Liver (tissue), 9 donors: ENCODE results near the gene ORC3. TPM values are rescaled to one million over a fixed set of nuclear protein-coding genes. Genes with fewer than 3 reads are reported as not detected.

ENCODE experiments used
- DNase-seq: peaks from one replicate; pipeline ENCODE4 v3.0.0-alpha.2; 2017; ENCODE audit warnings: low spot score
- H3K27ac ChIP-seq, 2 donors: one replicate each; pipeline ENCODE4 v1.7.0; 2013; ENCODE audit warnings: inconsistent platforms in 2 of 2, low read length in 2 of 2, control low read depth in 1 of 2, low read depth in 1 of 2, mild to moderate bottlenecking in 1 of 2
- H3K27me3 ChIP-seq, 4 donors: one replicate each; pipeline versions ENCODE4 v1.6.1 to v1.7.0; 2013; ENCODE audit warnings: low read length in 3 of 4, inconsistent platforms in 1 of 4, mild to moderate bottlenecking in 1 of 4, moderate library complexity in 1 of 4; ENCODE audit not compliant: control insufficient read depth in 4 of 4, insufficient read depth in 4 of 4
- H3K36me3 ChIP-seq, 4 donors: one replicate each; pipeline versions ENCODE4 v1.6.1 to v1.7.0; 2013; ENCODE audit warnings: low read length in 3 of 4, mild to moderate bottlenecking in 3 of 4, low read depth in 1 of 4, moderate library complexity in 1 of 4; ENCODE audit not compliant: control insufficient read depth in 4 of 4, insufficient read depth in 3 of 4
- H3K4me1 ChIP-seq, 4 donors: one replicate each; pipeline versions ENCODE4 v1.6.1 to v1.7.0; 2013; ENCODE audit warnings: low read length in 3 of 4, mild to moderate bottlenecking in 3 of 4, moderate library complexity in 1 of 4; ENCODE audit not compliant: control insufficient read depth in 4 of 4, insufficient read depth in 4 of 4
- H3K4me3 ChIP-seq, 3 donors: one replicate each; pipeline versions ENCODE4 v1.6.1 to v1.7.0; 2013; ENCODE audit warnings: low read length in 3 of 3, control low read depth in 1 of 3, low read depth in 1 of 3, mild to moderate bottlenecking in 1 of 3
- H3K9ac ChIP-seq, 2 donors: one replicate each; pipeline ENCODE4 v1.7.0; 2013; ENCODE audit warnings: low read length in 2 of 2, mild to moderate bottlenecking in 2 of 2, moderate library complexity in 2 of 2, control low read depth in 1 of 2, low read depth in 1 of 2
- H3K9me3 ChIP-seq, 4 donors: one replicate each; pipeline versions ENCODE4 v1.6.1 to v1.7.0; 2013; ENCODE audit warnings: low read length in 3 of 4; ENCODE audit not compliant: control insufficient read depth in 4 of 4
- EGR1 ChIP-seq, 2 donors: IDR thresholded peaks; 2 replicates each; pipeline ENCODE4 v1.6.1; 2016 to 2018; ENCODE audit warnings: antibody characterized with exemption in 2 of 2, low read depth in 2 of 2
- FOXA1 ChIP-seq: IDR thresholded peaks from 2 replicates; pipeline ENCODE4 v1.6.1; 2016; ENCODE audit warnings: antibody characterized with exemption
- FOXA2 ChIP-seq: IDR thresholded peaks from 2 replicates; pipeline ENCODE4 v1.6.1; 2016; ENCODE audit warnings: antibody characterized with exemption
- GABPA ChIP-seq, 2 donors: IDR thresholded peaks in 1 of 2; conservative IDR thresholded peaks in 1 of 2; 2 replicates each; pipeline ENCODE4 v1.6.1; 2016; ENCODE audit warnings: antibody characterized with exemption in 2 of 2, mild to moderate bottlenecking in 1 of 2, moderate library complexity in 1 of 2
- HNF4A ChIP-seq, 2 donors: conservative IDR thresholded peaks; 2 replicates each; pipeline ENCODE4 v1.6.1; 2016; ENCODE audit warnings: antibody characterized with exemption in 2 of 2, mild to moderate bottlenecking in 2 of 2
- HNF4G ChIP-seq: IDR thresholded peaks from 2 replicates; pipeline ENCODE4 v1.6.1; 2016; ENCODE audit warnings: antibody characterized with exemption
- JUND ChIP-seq, 2 donors: IDR thresholded peaks; 2 replicates each; pipeline ENCODE4 v1.6.1; 2016; ENCODE audit warnings: antibody characterized with exemption in 2 of 2
- NR2F2 ChIP-seq: IDR thresholded peaks from 2 replicates; pipeline ENCODE4 v1.6.1; 2016; ENCODE audit warnings: antibody characterized with exemption
- RAD21 ChIP-seq, 2 donors: IDR thresholded peaks; 2 replicates each; pipeline ENCODE4 v1.6.1; 2016; ENCODE audit warnings: antibody characterized with exemption in 2 of 2, mild to moderate bottlenecking in 2 of 2
- RXRA ChIP-seq, 2 donors: IDR thresholded peaks; 2 replicates each; pipeline ENCODE4 v1.6.1; 2017 to 2018; ENCODE audit warnings: antibody characterized with exemption in 2 of 2, mild to moderate bottlenecking in 1 of 2
- SP1 ChIP-seq: IDR thresholded peaks from 2 replicates; pipeline ENCODE4 v1.6.1; 2018; ENCODE audit warnings: antibody characterized with exemption, mild to moderate bottlenecking
- TAF1 ChIP-seq: conservative IDR thresholded peaks from 2 replicates; pipeline ENCODE4 v1.6.1; 2016; ENCODE audit warnings: antibody characterized with exemption, mild to moderate bottlenecking
- YY1 ChIP-seq: IDR thresholded peaks from 2 replicates; pipeline ENCODE4 v1.6.1; 2016; ENCODE audit warnings: antibody characterized with exemption, mild to moderate bottlenecking
- WGBS: extraction: QIAGEN DNeasy Blood & Tissue Kit; methylation state at CpG from one replicate; pipeline ENCODE4 v1.1.7; 2013; 5-methylcytosine and 5-hydroxymethylcytosine counted together
- polyA plus RNA-seq, 2 donors: library from polyadenylated mRNA; stranded (reverse) in 1 of 2; unstranded in 1 of 2; fragments of 200-250 nt in 1 of 2; fragments of >200 nt in 1 of 2; fragmentation: Nextera tagmentation in 1 of 2; extraction: Ambion mirVana in 1 of 2; gene quantifications; one replicate each; pipeline versions ENCODE4 v1.2.1 to v1.2.3, GENCODE V29; 2013 to 2015
- total RNA-seq, 2 donors: library from RNA; depleted of rRNA; stranded (reverse); fragments of >200 nt; gene quantifications; one replicate each; pipeline ENCODE4 v1.2.3, GENCODE V29; 2014
- TF ChIP-seq, protein P1 (sequence below): IDR thresholded peaks from 2 replicates; pipeline ENCODE4 v1.6.1; 2016; ENCODE audit warnings: antibody characterized with exemption
- TF ChIP-seq, protein P2 (sequence below): IDR thresholded peaks from 2 replicates; pipeline ENCODE4 v1.6.1; 2016; ENCODE audit warnings: antibody characterized with exemption
- TF ChIP-seq, protein P3 (sequence below): IDR thresholded peaks from 2 replicates; pipeline ENCODE4 v1.6.1; 2016; ENCODE audit warnings: antibody characterized with exemption
- TF ChIP-seq, protein P4 (sequence below): fragments of 150-350 bp; IDR thresholded peaks from 2 replicates; pipeline ENCODE4 v1.5.1; 2017; ENCODE audit warnings: improper control_type of control experiment, low read depth, low read length; ENCODE audit not compliant: missing input control
- TF ChIP-seq, protein P5 (sequence below): IDR thresholded peaks from 2 replicates; pipeline ENCODE4 v1.6.1; 2016; ENCODE audit warnings: antibody characterized with exemption, mild to moderate bottlenecking
- donor health status: healthy.
- donor health status: healthy.
- donor health status: healthy.
- donor health status: healthy.
- donor health status: healthy.

The ORC3 gene
- total and polyA plus RNA-seq, 4 donors: 5.2 to 14.5 (median 10.5) TPM

DNA sequence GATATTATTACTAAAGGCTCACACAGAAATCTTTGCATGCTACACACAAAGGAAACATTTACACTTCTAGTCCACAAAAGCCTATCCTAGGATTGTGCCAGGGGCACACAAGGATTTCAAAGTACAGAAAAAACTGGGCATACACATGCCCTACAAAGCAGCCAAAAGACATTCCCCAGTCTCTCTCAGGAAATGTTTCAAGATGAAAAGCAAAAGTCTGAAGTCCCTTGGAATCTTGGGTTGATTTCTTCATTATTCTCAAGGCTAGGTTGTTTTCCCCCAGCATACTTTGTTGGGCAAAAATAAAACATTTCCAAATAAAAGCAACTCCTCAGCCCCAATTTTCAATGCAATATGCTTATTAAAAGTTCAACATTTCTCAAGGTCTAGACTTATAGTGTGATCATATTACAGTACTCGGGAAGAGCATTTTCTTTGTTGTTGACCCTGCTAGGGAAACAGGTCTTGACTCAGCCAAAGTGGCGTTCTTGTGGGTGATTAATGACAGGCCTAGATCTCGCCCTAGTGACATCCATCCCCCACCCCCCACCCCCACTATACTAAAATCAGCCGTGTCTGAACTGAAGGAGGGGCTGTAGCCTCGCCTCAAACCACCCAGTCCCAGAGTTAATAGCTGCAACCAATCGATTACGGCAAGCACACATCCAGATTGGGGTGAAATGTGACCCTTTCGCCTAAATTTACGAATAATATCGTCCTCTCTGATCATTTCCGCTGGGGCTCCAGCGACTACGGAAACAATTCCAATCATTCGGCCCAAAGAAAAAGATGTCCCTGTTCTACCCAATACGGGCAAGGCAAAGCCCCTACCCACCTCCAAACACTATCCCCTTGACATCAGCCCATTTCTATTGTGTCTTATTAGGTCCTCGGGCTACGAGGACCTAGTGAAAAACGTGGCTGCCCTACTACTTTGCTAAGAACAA, 110.7 kb downstream of the ORC3 start:
- peak; percentile 46 for DNase-seq
- Histone ChIP-seq H3K36me3 (no peaks in the 10 kb centered on the region), H3K27ac (peak overlapping the region; percentile 98 to 99), H3K4me3 (peak overlapping the region; percentile 73 to 100 (median 98)), H3K9me3 (no peaks in the 10 kb centered on the region), H3K9ac (peak overlapping the region; percentile 86 to 98), H3K27me3 (no peaks in the 10 kb centered on the region), H3K4me1 (peaks cover 8 to 39% (median 16%) of the 10 kb centered on the region in 4 donors)
- TF ChIP-seq YY1 (no peak), HNF4A (conservative IDR thresholded peaks at IDR 0.05) (peak; percentile 21), JUND (IDR thresholded peaks at IDR 0.05) (peak in 1 of 2 donors; percentile 50), SP1 (no peak), NR2F2 (peak; percentile 21), RXRA (IDR thresholded peaks at IDR 0.05) (peak; percentile 29 to 48), HNF4G (no peak), EGR1 (IDR thresholded peaks at IDR 0.05; ENCODE audit: low read depth in 2 of 2) (peak in 1 of 2 donors; percentile 5), TAF1 (peak; percentile 68), RAD21 (IDR thresholded peaks at IDR 0.05) (peak; percentile 53 to 62), FOXA2 (no peak), GABPA (IDR thresholded peaks at IDR 0.05 in 1 of 2, conservative IDR thresholded peaks at IDR 0.05 in 1 of 2) (peak in 1 of 2 donors; percentile 49), FOXA1 (no peak)
- TF ChIP-seq, protein P1, sequence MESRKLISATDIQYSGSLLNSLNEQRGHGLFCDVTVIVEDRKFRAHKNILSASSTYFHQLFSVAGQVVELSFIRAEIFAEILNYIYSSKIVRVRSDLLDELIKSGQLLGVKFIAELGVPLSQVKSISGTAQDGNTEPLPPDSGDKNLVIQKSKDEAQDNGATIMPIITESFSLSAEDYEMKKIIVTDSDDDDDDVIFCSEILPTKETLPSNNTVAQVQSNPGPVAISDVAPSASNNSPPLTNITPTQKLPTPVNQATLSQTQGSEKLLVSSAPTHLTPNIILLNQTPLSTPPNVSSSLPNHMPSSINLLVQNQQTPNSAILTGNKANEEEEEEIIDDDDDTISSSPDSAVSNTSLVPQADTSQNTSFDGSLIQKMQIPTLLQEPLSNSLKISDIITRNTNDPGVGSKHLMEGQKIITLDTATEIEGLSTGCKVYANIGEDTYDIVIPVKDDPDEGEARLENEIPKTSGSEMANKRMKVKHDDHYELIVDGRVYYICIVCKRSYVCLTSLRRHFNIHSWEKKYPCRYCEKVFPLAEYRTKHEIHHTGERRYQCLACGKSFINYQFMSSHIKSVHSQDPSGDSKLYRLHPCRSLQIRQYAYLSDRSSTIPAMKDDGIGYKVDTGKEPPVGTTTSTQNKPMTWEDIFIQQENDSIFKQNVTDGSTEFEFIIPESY: no peak
- TF ChIP-seq, protein P2, sequence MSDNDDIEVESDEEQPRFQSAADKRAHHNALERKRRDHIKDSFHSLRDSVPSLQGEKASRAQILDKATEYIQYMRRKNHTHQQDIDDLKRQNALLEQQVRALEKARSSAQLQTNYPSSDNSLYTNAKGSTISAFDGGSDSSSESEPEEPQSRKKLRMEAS: no peak
- TF ChIP-seq, protein P3, sequence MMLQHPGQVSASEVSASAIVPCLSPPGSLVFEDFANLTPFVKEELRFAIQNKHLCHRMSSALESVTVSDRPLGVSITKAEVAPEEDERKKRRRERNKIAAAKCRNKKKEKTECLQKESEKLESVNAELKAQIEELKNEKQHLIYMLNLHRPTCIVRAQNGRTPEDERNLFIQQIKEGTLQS: no peak
- TF ChIP-seq, protein P4, sequence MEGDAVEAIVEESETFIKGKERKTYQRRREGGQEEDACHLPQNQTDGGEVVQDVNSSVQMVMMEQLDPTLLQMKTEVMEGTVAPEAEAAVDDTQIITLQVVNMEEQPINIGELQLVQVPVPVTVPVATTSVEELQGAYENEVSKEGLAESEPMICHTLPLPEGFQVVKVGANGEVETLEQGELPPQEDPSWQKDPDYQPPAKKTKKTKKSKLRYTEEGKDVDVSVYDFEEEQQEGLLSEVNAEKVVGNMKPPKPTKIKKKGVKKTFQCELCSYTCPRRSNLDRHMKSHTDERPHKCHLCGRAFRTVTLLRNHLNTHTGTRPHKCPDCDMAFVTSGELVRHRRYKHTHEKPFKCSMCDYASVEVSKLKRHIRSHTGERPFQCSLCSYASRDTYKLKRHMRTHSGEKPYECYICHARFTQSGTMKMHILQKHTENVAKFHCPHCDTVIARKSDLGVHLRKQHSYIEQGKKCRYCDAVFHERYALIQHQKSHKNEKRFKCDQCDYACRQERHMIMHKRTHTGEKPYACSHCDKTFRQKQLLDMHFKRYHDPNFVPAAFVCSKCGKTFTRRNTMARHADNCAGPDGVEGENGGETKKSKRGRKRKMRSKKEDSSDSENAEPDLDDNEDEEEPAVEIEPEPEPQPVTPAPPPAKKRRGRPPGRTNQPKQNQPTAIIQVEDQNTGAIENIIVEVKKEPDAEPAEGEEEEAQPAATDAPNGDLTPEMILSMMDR: no peak
- TF ChIP-seq, protein P5, sequence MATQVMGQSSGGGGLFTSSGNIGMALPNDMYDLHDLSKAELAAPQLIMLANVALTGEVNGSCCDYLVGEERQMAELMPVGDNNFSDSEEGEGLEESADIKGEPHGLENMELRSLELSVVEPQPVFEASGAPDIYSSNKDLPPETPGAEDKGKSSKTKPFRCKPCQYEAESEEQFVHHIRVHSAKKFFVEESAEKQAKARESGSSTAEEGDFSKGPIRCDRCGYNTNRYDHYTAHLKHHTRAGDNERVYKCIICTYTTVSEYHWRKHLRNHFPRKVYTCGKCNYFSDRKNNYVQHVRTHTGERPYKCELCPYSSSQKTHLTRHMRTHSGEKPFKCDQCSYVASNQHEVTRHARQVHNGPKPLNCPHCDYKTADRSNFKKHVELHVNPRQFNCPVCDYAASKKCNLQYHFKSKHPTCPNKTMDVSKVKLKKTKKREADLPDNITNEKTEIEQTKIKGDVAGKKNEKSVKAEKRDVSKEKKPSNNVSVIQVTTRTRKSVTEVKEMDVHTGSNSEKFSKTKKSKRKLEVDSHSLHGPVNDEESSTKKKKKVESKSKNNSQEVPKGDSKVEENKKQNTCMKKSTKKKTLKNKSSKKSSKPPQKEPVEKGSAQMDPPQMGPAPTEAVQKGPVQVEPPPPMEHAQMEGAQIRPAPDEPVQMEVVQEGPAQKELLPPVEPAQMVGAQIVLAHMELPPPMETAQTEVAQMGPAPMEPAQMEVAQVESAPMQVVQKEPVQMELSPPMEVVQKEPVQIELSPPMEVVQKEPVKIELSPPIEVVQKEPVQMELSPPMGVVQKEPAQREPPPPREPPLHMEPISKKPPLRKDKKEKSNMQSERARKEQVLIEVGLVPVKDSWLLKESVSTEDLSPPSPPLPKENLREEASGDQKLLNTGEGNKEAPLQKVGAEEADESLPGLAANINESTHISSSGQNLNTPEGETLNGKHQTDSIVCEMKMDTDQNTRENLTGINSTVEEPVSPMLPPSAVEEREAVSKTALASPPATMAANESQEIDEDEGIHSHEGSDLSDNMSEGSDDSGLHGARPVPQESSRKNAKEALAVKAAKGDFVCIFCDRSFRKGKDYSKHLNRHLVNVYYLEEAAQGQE: peak; percentile 47
- 0% methylated on average over 18 of the region's 18 CpGs for WGBS
